Activated CD4-positive, alpha-beta T cell treated with anti-CD3 and anti-CD28 coated beads for 4 hours (primary cell): ENCODE results near the gene MAP3K8.
"Not testable (repeated sequence)": the region's sequence is repeated elsewhere in the genome, so short reads cannot be mapped to it uniquely, and the experiment has no call there.

ENCODE experiments used
- DNase-seq, 2 donors: peaks; one replicate each; pipeline ENCODE4 v3.0.0-alpha.2; 2020

The MAP3K8 gene

DNA sequence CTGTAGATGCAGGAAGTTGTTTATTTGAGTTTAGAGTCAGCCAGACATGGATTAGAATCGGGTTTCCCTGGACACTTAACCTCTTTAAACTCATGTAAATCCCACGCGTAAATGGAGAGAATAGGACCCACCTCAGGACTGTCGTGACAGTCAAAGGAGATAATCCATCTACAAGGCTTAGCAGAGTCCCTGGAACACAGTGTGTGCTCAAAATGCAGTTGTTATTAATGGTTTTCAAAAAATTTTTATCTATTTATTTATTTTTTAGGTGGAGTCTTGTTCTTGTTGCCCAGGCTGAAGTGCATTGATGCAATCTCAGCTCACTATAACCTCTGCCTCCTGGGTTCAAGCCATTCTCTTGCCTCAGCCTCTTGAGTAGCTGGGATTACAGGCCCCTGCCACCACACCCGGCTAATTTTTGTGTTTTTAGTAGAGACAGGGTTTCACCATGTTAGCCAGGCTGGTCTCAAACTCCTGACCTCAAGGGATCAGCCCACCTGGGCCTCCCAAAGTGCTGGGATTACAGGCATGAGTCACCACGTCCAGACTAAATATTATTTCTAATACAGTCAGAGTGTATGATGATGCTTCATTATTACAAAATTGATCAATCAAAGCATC is 10.2 kb upstream of the MAP3K8 start:
- not testable (repeated sequence) for DNase-seq

DNA sequence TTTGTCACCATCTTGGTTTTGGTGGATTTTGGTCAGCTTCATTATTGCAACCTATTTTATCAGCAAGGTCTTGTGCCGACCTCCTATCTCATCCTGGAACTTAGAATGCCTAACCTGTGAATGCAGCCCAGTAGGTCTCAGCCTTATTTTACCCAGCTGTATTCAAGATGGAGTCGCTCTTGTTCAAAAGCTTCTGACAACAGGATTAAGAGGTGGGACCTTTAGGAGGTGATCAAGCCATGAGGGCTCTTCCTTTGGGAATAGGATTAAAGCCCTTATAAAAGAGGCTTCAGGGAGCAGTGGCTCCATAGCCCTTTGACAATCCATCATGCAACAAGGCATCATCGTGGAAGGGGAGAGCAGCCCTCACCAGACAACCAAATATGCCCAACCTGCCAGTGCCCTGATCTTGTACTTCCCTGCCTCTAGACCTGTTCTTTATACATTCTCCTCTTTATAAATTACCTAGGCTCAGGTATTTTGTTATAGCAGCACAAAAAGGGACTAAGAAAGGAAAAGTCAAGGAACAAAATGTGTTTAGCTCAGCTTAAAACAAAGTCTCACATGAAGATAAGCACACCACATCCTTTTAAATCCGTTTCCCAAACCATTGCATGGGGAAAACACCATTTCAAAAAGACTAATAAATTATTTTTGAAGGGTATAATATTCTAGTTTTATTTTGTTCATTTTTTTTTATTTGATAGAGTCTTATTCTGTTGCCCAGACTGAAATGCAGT is 8.5 kb upstream of the MAP3K8 start:
- DNase-seq: no peak

DNA sequence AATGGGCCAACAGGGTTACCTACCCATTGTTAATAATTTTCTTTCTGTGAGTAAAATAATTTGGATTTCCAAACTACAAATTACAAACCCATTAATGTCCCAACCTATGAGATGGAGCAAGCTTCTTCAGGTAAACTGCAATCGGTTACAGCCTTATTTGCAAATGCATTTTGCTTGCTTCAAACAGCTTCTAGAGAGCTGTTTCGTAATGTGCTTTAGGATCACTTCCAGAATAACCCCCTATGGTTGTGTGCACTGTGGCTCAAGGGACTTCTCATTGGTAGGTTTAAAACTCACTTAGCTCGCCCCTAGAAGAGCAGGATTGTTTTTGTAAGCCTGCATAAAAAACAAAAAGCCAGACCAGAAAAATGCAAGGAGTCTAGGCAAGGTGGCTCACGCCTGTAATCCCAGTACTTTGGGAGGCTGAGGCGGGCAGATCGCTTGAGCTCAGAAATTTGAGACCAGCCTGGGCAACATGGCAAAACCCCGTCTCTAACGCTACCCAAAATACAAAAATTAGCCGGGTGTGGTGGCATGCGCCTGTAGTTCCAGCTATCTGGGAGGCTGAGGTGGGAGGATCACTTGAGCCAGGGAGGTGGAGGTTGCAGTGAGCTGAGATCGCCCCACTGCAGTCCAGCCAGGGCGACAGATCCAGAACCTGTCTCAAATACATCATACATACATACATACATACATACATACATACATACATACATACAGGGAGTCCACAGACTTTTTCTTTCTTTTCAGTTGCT is 3.3 kb upstream of the MAP3K8 start:
- no peak for DNase-seq

DNA sequence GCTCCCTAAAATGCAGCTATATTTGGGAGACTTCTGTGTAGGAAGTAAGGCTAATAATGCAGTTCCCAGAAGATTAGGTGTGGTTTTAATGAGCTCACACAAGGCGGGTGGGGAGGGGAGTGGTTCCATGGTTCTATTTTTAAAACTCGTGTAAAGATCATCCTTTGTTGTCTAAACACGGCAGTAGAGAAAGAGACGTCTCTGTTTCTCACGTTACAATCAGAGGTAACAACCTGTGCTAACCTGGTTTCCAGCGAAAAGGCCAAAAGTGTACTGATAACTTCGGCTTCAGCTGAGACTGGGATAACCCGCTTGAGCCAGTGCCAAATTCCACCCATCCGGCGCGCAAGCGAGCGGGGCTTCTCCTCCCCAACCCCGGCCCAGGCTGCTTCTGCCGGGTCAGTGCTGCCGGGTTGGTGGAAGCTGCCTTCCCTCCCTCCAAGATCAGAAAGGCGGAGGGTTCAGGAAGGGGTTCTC is 2.5 kb upstream of the MAP3K8 start:
- no peak for DNase-seq

DNA sequence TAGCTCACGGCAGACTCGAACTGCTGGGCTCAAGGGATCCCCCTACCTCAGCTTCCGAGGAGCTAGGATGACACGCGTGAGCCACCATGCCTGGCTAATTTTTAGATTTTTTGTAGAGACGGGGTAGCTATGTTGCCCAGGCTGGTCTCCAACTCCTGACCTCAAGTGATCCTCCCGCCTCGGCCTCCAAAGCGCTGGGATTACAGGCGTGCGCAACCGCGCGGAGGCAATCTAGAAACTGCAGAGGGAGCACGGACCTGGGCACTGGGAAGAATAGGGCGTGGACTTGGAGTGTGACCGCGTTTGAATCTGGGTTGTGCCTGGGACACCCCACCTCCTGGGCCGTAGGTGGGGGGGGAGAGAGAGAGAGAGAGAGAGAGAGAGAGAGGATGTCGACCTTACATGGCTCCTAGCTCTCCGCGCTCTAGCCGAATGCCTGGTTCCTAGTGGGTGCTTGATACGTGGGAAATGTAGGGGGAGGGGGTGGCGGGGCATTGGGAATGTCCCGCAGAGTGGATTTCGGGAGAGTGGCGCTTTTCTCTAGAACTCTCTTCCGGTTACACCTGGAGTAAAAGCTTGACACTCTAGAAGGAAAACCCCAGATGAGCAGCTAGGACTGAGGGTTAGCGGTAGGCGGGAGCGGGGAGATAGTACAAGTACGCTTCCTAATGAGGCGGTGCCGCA is 1.2 kb upstream of the MAP3K8 start:
- DNase-seq: no peak

DNA sequence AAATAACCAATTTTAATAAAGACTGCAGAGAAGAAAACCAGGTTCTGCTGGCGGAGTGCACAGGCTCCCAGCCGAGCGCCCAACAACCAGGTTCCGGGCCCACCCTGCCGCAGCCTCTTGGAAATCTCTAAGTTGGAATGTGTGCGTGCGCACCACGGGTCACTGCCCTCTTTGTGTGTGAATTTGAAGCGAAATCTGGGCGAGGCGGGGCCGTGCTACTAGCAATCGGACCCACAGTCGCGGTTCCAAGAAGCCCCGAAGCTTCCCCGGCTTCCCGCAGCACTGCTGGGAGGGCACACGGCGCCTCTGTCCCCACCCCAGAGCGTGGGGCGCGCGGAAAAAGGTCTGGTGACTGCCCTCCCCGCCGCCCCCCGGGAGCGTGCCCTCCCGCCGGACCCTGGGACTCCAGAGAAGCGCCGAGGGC is 666 bp upstream of the MAP3K8 start:
- DNase-seq: peak; percentile 44 to 46

DNA sequence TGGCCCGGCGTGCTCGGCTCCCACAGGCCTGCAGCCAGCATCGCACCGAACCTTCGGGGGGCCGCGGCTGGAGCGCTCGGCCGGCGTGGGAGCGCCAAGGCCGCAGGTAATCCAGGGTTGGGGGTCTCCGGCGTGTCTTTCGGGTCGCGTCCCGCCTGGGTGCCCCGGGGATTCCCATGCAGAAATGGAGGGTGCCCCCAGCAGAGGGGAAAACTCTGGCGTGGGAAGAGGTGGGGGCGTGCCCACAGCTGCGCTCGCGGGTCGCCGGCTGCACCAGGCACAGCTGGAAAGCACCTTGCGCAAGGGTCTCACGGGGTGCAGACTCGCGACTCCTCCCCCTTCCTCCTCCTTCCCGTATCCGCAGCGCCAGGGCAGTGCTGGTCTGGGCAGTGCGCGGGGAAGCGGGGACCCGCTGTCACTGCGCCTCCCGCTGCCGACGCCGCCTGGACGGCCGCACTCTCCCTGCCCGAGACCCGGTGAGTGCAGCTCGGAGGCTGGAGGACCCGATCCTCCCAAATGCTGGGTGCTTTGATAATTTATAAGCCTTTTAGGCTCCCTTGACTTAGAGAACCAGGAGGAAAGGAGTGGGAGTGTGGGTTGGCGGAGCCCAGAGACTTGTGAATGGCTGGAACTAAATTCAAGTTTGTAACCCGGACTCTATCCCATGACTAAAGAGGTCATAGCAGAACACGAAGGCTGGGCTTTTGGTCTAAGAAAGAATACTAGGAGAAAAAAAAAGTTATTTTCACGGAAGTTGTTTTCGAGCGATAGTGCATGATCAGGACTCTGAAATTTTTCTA is 489 bp downstream of the MAP3K8 start:
- DNase-seq: peak; percentile 65 to 75

DNA sequence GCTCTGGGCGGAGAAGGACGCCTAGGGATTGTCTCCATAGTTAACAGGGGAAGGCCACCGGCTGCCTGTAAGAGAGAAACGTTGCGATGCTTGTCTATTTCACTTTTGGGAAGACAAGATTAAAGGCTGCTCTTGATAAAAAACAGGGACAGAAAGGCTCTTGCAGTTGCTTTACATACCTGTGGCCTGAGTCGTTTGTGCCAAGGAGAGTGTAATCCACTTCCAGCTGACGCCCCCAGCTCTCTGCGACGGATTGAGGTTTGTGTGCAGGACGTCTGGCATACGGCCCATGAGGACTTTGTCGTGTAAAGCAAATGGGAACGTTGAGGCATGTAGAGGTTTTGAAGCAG is 1.1 kb downstream of the MAP3K8 start:
- DNase-seq: no peak

DNA sequence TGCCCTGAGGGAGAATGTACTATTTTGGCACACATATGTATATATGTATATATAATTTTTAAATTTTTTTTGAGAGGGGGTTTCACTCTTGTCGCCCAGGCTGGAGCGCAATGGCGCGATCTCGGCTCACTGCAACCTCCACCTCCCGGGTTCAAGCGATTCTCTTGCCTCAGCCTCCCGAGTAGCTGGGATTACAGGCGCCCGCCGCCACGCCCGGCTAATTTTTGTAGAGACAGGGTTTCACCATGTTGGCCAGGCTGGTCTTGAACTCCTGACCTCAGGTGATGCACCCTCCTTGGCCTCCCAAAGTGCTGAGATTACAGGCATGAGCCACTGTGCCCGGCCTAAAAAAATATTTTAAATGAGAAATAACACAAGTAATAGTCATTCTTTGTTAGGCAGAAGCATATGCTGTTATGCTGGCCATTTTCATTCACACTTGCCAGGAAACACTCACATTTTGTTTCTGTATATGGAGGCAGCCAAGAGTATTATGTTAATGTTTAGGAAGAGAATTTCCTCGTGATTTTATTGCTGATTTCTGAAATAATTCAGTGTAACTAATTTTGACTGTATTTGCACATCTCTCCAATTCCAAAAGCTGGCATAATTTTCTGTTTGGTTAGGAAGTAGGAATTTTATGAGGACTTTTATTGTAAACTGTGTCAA is 1.6 kb downstream of the MAP3K8 start:
- not testable (repeated sequence) for DNase-seq

DNA sequence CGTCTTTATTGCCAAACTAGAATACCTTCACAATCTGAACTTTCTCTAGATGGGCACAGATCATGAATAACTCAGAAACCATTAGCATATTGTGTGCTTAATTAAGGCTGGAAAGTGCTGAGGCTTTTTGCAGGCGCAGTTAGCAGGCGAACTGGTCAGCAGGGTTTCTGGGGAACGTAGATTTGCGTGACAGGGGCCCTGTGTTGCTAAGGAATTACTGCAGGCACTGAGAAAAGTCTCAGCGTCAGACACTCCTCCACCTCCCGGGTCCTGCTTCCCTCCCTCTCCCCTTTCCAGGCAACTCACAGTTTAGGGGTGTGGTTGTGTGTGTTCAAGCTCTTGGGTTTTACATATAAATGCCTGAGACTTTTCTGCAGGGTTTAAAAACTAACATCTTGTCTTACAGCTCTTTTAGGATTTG is 2.2 kb downstream of the MAP3K8 start:
- DNase-seq: no peak

DNA sequence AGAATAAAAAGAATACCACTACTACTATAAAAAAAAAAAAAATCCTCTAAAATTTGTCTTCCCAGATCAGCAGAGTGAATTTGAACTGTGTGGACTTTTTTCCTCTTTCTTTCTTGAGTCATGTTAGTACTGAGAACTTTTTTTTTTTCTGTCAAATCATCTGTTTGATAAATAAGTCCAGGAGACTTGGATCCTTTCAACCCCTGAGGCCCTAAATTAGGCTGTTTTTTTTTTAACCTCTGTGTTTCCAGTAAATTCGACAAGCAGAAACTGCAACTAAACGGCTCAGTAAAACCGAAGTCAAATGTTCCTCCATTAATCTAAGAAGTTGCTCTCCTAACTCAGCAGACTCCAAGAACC is 2.7 kb downstream of the MAP3K8 start:
- no peak for DNase-seq

DNA sequence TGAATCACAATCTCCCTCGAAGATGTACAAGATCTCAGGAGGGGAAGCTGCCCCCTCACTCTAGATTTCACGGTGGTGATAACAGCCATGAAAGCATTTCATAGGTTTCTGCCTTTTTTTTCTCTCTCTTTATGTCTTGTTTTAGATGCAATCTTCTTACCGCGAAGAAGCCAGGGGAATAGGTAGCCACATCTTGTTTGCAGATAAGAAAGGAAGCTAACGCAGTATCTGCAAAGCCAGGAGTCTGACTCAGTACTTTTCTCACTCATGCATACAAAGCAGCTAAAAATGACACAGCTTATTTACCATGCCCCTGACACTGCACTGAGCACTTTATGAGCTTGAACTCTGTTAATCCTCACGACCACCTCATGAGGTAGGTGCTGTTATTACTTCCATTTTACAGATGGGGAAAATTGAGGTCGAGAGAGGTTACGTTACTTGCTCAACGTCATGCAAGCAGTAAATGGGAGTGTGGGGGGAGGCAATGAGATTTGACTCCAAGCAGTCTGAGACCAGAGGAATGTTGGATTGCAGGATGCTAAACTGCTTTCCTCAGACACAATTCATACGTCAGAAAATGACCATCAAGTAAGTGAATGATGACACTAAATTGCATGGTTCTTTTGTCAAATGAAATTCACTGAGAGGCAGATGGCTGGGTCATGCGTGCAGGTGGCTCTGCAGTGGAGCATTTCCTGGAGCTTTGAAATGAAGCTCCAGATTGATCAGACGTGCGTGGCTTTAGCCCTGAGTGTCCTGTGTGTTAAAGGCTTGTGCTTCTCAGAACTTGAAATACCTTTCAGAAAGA is 3.3 kb downstream of the MAP3K8 start:
- peak; percentile 14 to 19 for DNase-seq

DNA sequence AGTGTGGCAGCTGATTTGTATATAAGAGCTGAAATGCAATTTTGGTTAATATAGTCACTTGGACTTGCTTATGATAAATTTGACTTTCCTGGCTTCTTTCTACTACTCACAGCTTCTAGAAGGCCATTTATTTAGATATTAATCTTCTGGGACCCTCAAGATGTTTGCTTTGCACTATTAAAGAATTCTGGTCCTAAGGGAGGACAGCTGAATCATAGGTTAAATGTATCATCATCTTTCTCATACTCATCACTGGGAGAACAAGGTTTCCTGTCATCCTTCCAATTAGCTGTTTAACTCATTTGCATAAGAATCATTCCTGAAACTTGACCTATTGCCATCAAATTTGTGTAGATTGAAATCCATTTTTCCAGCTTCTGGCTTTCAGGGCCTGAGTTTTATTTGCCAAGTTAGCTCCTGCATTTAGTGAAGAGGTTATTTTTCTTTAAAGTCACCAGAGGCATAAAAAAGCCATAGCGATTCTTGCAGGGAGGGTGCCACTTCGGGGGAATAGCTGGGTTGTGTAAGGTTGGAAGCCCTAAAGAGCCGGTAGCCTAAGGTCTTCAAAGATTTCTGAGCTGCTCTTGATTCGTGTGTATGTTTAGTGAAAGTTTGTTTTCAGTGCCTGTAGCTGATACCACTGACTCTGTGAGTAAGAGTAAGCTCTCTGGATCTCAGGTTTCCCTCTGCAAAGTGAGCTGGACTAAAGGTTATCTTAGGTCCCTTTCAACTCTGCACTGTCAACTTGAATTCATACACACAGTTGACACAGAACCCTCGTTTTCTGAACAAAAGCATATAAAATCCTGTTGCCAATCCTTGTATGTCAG is 4.3 kb downstream of the MAP3K8 start:
- no peak for DNase-seq

DNA sequence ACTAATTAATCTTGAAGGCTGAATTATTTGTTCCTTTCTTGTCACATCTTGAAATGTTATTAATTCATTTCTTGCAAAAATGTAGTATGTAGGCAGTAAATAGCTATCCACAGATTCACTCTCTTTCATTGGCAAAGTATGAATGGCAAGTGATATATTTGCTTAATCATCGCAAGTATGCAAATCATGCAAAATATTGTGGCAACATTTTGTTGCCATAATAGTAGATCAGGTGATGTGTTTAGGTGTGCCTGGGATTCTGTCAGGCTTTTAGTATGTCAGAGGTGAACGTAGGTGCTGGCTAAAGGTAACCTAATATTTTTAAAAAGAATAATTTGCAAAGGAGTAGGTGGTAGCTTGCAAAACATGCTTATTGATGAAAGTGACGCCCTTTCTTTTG is 5.9 kb downstream of the MAP3K8 start:
- DNase-seq: no peak

DNA sequence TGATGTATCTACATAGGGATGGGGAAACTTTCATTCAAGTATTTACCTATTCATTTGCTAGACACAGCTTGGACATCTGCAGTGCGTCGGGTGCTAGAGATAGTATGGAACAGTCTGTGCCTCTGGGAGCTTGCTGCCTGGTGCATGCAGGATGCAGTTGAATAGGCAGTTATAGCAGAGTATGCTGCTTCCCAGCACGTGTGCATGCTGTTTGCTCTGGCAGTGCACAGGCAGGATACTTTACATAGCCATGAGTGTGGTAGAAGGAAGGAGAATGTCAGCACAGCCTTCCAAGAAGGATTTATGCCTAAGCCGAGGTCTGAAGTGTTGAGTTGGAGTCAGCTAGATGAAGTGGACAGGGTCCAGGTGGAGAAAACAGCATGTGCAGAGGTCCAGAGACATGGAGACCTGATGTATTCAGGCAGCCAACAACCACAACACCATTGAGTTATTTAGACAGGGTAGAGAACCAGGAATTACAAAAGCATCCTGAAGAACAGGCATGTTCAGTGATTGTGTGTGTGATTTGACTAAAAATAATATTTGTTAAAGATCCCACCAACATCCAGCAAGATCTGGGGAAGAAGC is 8.1 kb downstream of the MAP3K8 start:
- no peak for DNase-seq

DNA sequence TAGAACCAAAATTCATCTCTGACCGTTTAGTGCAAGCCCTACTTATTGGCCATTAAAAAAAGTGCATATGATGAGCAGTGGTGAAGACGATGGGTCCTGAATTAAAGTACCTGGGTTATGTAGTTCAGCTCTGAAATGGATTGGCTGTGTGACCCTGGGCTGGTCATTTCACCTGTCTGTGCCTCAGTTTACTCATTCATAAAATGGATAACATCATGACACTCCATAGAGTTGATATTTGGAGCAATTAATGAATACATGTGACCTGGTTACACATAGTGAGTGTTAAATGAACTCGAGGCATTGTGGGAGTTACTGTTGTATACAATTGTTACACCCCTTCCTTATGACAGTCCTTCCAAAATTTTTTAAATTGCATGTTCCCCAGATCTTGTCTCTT is 9.1 kb downstream of the MAP3K8 start:
- DNase-seq: no peak

DNA sequence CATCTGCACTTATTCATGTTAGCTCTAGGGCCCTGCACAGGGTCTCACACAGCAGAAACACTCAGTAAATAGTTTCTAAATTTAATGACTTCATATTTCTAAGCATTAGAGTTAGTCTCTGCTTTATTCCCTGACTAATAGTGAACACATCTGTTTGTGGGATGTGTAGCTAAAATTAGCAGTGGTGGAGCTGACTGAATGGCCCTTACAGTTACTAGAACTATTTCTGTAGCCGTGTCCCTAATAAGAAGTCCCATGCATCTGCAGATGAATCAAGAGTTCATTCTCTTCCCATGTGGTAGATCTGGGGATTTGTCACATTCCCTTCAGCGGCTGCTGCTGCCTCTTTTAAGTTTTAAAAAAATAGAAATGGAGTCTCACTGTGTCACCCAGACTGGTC is 11.7 kb downstream of the MAP3K8 start:
- DNase-seq: no peak

DNA sequence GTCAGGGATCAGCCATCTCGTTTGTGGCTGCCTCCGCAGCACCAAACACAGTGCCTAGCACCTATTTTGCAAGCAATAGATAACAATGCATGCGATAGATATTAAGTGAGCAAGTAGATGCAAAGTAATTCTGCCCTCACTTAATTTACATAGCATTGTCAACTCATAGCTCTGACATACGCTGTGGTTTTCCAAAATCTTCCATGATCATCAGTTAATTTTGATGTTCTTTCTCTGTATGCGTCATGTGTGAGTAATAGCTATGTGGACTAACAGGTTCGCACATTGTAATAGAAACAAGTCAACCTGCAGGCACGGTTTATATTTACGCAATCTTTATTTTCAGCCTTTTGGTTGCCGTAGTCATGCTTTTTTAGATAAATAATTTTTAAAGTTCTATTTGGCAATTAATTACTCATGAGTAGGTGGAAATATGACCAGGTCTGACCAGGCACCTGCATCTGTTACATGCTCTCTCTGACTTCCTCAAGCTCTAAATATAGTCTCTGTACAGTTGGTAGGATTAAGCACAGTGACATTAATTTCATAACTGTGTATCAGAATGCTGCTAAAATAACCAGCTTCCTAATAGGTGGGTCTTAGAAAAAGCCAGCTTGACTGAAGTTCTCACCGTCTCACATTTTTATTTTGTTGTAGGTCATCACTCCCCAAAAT is 13.3 kb downstream of the MAP3K8 start:
- no peak for DNase-seq

DNA sequence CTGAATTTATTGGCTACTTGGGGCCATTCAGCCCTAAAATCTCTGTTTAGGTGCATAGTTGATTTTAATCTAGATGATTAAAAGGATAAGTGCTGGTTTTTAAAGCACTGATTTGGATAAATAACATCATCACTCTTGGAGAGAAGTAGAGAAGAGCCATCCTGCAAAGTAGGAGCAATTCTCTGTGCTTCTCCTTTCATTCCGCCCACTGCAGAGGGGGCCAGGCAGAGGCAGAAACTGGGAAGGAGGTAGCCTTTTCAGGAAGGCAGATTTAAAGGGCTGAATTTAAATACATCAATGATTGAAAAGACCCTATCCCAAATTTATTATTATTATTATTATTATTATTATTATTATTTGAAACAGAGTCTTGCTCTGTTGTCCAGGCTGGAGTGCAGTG is 14.1 kb downstream of the MAP3K8 start:
- no peak for DNase-seq
